C1 segment of cervical spinal cord (tissue), 14 donors: ENCODE results near the gene SLC16A5.
"Not testable (repeated sequence)": the region's sequence is repeated elsewhere in the genome, so short reads cannot be mapped to it uniquely, and the experiment has no call there.

Experiments used
- DNase-seq, 14 donors: peaks; one replicate each; lab custom pipeline; 2025; lab: John Stamatoyannopoulos, UW

The SLC16A5 gene

GRCh38 chr17:75063626-75064025 is 24.1 kb upstream of the SLC16A5 start:
- DNase-seq = no peak

- DNase-seq = no peak
Observed at GRCh38 chr17:75064040-75064439, 23.7 kb upstream of the SLC16A5 start.

GRCh38 chr17:75064460-75064859 is 23.3 kb upstream of the SLC16A5 start:
- no peak for DNase-seq

GRCh38 chr17:75064867-75065561 is 22.7 kb upstream of the SLC16A5 start:
- no peak for DNase-seq

- no peak for DNase-seq
Observed at GRCh38 chr17:75065562-75066151, 22.1 kb upstream of the SLC16A5 start.

GRCh38 chr17:75067856-75068255 is 19.9 kb upstream of the SLC16A5 start:
- DNase-seq = no peak

GRCh38 chr17:75068750-75069149 is 19.0 kb upstream of the SLC16A5 start:
- DNase-seq = no peak

- DNase-seq = peak in 1 of 14 donors; percentile 33
Observed at GRCh38 chr17:75069783-75070182, 18.0 kb upstream of the SLC16A5 start.

GRCh38 chr17:75071478-75072271 is 16.1 kb upstream of the SLC16A5 start:
- DNase-seq = not testable (repeated sequence)

GRCh38 chr17:75072909-75073308 is 14.8 kb upstream of the SLC16A5 start:
- DNase-seq = not testable (repeated sequence)

GRCh38 chr17:75073618-75074047 is 14.1 kb upstream of the SLC16A5 start:
- DNase-seq = no peak

- no peak for DNase-seq
Observed at GRCh38 chr17:75074532-75074931, 13.2 kb upstream of the SLC16A5 start.

GRCh38 chr17:75075597-75076336 is 12.0 kb upstream of the SLC16A5 start:
- DNase-seq = peak in 1 of 14 donors; percentile 53

GRCh38 chr17:75077072-75077495 is 10.7 kb upstream of the SLC16A5 start:
- no peak for DNase-seq

- DNase-seq = peak in 6 of 14 donors; percentile 19 to 60 (median 36)
Observed at GRCh38 chr17:75077496-75078283, 10.1 kb upstream of the SLC16A5 start.

- peak in 1 of 14 donors; percentile 52 for DNase-seq
Observed at GRCh38 chr17:75078284-75079022, 9.3 kb upstream of the SLC16A5 start.

GRCh38 chr17:75079023-75079373 is 8.8 kb upstream of the SLC16A5 start:
- DNase-seq = no peak

- no peak for DNase-seq
Observed at GRCh38 chr17:75081611-75082540, 5.9 kb upstream of the SLC16A5 start.

- no peak for DNase-seq
Observed at GRCh38 chr17:75082683-75083082, 5.1 kb upstream of the SLC16A5 start.
